ENCODE measurements around the gene GPC1. TPM values are rescaled to one million over a fixed set of nuclear protein-coding genes. Genes with fewer than 3 reads are reported as not detected.

Gene GPC1
- total and polyA plus RNA-seq, 10 of the 15 experiments (the other 5 are each of a cell fraction or from before 2014, with no cell fraction given) = 0.06 to 0.77 (median 0.23) TPM; not detected in 3

DNA sequence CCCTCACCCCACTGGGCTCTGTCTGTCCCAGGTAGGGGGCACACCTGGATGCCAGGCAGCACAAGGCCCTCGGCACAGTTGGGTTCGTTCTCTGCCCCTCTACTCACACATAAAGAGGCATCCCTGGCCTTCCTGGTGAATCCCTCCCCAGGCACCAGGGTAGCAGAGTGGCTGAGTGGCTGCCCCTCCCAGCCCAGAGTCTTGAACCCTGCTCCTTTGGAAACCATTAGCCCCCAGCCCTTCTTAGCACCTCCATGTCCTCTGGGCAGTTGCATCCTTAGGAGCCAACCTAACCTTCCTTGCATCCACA lies 2.0 kb downstream of the GPC1 start (continued):
- TF ChIP-seq, protein P1, sequence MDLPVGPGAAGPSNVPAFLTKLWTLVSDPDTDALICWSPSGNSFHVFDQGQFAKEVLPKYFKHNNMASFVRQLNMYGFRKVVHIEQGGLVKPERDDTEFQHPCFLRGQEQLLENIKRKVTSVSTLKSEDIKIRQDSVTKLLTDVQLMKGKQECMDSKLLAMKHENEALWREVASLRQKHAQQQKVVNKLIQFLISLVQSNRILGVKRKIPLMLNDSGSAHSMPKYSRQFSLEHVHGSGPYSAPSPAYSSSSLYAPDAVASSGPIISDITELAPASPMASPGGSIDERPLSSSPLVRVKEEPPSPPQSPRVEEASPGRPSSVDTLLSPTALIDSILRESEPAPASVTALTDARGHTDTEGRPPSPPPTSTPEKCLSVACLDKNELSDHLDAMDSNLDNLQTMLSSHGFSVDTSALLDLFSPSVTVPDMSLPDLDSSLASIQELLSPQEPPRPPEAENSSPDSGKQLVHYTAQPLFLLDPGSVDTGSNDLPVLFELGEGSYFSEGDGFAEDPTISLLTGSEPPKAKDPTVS (IDR thresholded peaks at IDR 0.05; ENCODE audit: low read depth, low read length) = no peak
- TF ChIP-seq MEF2B (IDR thresholded peaks at IDR 0.05; ENCODE audit: partially characterized antibody, poor library complexity, severe bottlenecking) = no peak
- no peak for TF ChIP-seq YY1 (IDR thresholded peaks at IDR 0.05; ENCODE audit: low read depth, low read length)
- TF ChIP-seq ZNF217 (IDR thresholded peaks at IDR 0.05) = no peak
- no peak for TF ChIP-seq ZNF24 (IDR thresholded peaks at IDR 0.05)

GRCh38 chr2:240437861-240438809 lies 2.7 kb downstream of the GPC1 start:
- H3K27me3 ChIP-seq (replicated peaks in 1 of 2; ENCODE audit: control insufficient read depth in 2 of 2, insufficient read depth in 2 of 2, low read length in 1 of 2) = peaks cover 7 to 17% of the 10 kb centered on the region in 2 experiments; a peak in 3 of 4 replicates
- FAIRE-seq = peak; percentile 68
- no peaks in the 10 kb centered on the region for H3K4me1 ChIP-seq (ENCODE audit: control insufficient read depth, insufficient read depth, low read length)
- in situ Hi-C loops (cut with MboI) = no loop called here
- no peak overlapping the region for H2AFZ ChIP-seq (ENCODE audit: control insufficient read depth, low read depth, low read length)
- no peak overlapping the region for H3K4me3 ChIP-seq
- WGBS (ENCODE audit: insufficient coverage, insufficient replicate concordance, low lambda C conversion rate, missing lambda C conversion rate) = 21% methylated on average over 24 of the region's 24 CpGs
- DNase-seq (ENCODE audit: low read depth, low spot score) = no peak
- no peak overlapping the region for H3K27ac ChIP-seq (ENCODE audit: control insufficient read depth, insufficient read depth)
- SMC1A ChIA-PET (ENCODE audit: uncharacterized antibody, unreplicated experiment) = no interaction called here
- no peaks in the 10 kb centered on the region for H3K79me2 ChIP-seq (ENCODE audit: control insufficient read depth, insufficient read depth, low read length)
- H3K9ac ChIP-seq (ENCODE audit: control insufficient read depth, insufficient read depth, low read length) = no peak overlapping the region
- H3K4me2 ChIP-seq (ENCODE audit: control insufficient read depth, insufficient read depth) = no peak overlapping the region
- TF ChIP-seq WRNIP1 (IDR thresholded peaks at IDR 0.05; ENCODE audit: borderline replicate concordance, low read depth, low read length) (no peak), TCF7 (IDR thresholded peaks at IDR 0.05; ENCODE audit: borderline replicate concordance) (no peak), SMC3 (IDR thresholded peaks at IDR 0.05; ENCODE audit: borderline replicate concordance, low read length) (peak; percentile 83), LARP7 (IDR thresholded peaks at IDR 0.05) (peak; percentile 44; the same call in 1 of the 2 replicates), RAD21 (IDR thresholded peaks at IDR 0.05; ENCODE audit: insufficient read depth, low read depth, low read length) (peak; percentile 67), CEBPB (IDR thresholded peaks at IDR 0.05; ENCODE audit: borderline replicate concordance in 1 of 2, low read depth in 2 of 2, low read length in 2 of 2) (no peak), CTCF (IDR thresholded peaks at IDR 0.05 in 2 of 3, conservative IDR thresholded peaks at IDR 0.05 in 1 of 3; ENCODE audit: control insufficient read depth in 2 of 3, extremely low read depth in 1 of 3, insufficient read depth in 1 of 3, low read depth in 3 of 3, low read length in 3 of 3) (peak; percentile 88 to 95 (median 91)), BACH1 (IDR thresholded peaks at IDR 0.05; ENCODE audit: borderline replicate concordance) (no peak), SRF (IDR thresholded peaks at IDR 0.05; ENCODE audit: low read depth in 2 of 2, low read length in 2 of 2) (no peak)
- TF ChIP-seq, protein P2, sequence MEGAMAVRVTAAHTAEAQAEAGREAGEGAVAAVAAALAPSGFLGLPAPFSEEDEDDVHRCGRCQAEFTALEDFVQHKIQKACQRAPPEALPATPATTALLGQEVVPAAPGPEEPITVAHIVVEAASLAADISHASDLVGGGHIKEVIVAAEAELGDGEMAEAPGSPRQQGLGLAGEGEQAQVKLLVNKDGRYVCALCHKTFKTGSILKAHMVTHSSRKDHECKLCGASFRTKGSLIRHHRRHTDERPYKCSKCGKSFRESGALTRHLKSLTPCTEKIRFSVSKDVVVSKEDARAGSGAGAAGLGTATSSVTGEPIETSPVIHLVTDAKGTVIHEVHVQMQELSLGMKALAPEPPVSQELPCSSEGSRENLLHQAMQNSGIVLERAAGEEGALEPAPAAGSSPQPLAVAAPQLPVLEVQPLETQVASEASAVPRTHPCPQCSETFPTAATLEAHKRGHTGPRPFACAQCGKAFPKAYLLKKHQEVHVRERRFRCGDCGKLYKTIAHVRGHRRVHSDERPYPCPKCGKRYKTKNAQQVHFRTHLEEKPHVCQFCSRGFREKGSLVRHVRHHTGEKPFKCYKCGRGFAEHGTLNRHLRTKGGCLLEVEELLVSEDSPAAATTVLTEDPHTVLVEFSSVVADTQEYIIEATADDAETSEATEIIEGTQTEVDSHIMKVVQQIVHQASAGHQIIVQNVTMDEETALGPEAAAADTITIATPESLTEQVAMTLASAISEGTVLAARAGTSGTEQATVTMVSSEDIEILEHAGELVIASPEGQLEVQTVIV (IDR thresholded peaks at IDR 0.05; ENCODE audit: borderline replicate concordance, partially characterized antibody) = no peak
- no peaks in the 10 kb centered on the region for H3K9me3 ChIP-seq (replicated peaks; ENCODE audit: control insufficient read depth, insufficient read depth, low read length)
- CTCF ChIA-PET = no interaction called here
- BruUV-seq (replicated peaks) = no TSS peak
- H3K36me3 ChIP-seq (ENCODE audit: control insufficient read depth in 2 of 2, insufficient read depth in 2 of 2, low read length in 1 of 2) = no peaks in the 10 kb centered on the region
- intact Hi-C loops (cut with micrococcal nuclease; ENCODE audit: unreplicated experiment) = loop anchor here (1.0 to 5.0 kb wide), 3 partner anchors 206 to 376 kb away; no protein-coding TSS in a partner anchor
- POLR2A ChIA-PET = no interaction called here
- RAD21 ChIA-PET (ENCODE audit: unreplicated experiment) = no interaction called here
- 0 out of 2 replicates have a peak, but pooled peaks cover 2% of the 10 kb centered on the region for H4K20me1 ChIP-seq (ENCODE audit: control insufficient read depth, insufficient read depth)
- ATAC-seq = peak; percentile 84
